Gastrocnemius medialis (tissue), 4 donors: ENCODE data around the gene GSTM1. TPM values are rescaled to one million over a fixed set of nuclear protein-coding genes. Genes with fewer than 3 reads are reported as not detected.

Experiments
- ATAC-seq, 2 donors: fragments of 150-250 bp; one replicate each; pipeline ENCODE4 v1.9.1; 2016
- DNase-seq, 2 donors: peaks; one replicate each; pipeline ENCODE4 v3.0.0-alpha.2; 2019
- H3K27ac ChIP-seq, 4 donors: fragments of 200-600 bp; sonication (generic); 1 replicate in 1 of 4; 2 replicates in 3 of 4; pipeline ENCODE4 v1.5.1; 2016 to 2018; ENCODE audit warnings: mild to moderate bottlenecking in 2 of 4, moderate library complexity in 1 of 4
- H3K27me3 ChIP-seq, 3 donors: fragments of 200-600 bp; sonication (generic) in 2 of 3; 1 replicate in 1 of 3; 2 replicates in 2 of 3; pipeline versions ENCODE4 v1.5.1 to v1.6.0; 2016 to 2019; ENCODE audit warnings: mild to moderate bottlenecking in 1 of 3, moderate library complexity in 1 of 3
- H3K36me3 ChIP-seq, 2 donors: fragments of 200-600 bp; sonication (generic) in 1 of 2; one replicate each; pipeline ENCODE4 v1.5.1; 2017 to 2018
- H3K4me1 ChIP-seq, 2 donors: fragments of 200-600 bp; sonication (generic) in 1 of 2; one replicate each; pipeline ENCODE4 v1.5.1; 2016 to 2017; ENCODE audit warnings: mild to moderate bottlenecking in 2 of 2
- H3K4me3 ChIP-seq, 4 donors: fragments of 200-600 bp; sonication (generic) in 3 of 4; 1 replicate in 1 of 4; 2 replicates in 3 of 4; pipeline ENCODE4 v1.5.1; 2016 to 2019; ENCODE audit warnings: mild to moderate bottlenecking in 2 of 4
- H3K9me3 ChIP-seq, 3 donors: fragments of 200-600 bp; sonication (generic) in 2 of 3; 1 replicate in 1 of 3; 2 replicates in 2 of 3; pipeline ENCODE4 v1.5.1; 2016 to 2019
- POLR2A ChIP-seq, 2 donors: fragments of 450-650 bp; IDR thresholded peaks; one replicate each; pipeline ENCODE4 v1.6.1; 2017; ENCODE audit warnings: antibody characterized with exemption in 2 of 2, mild to moderate bottlenecking in 2 of 2, moderate library complexity in 2 of 2
- in situ Hi-C, 4 donors: fragments of 200-750 bp; cut with MboI; loops; one replicate each; pipeline versions ENCODE4 v1.15.0 to v1.8.0; 2017; ENCODE audit warnings: low sequenced_read_pairs in 4 of 4
- intact Hi-C: fragments of 100-400 bp; cut with DNase I; formaldehyde crosslinking; loops from one replicate; pipeline ENCODE4 v1.15.1; 2023; ENCODE audit warnings: low total_unique reads
- total RNA-seq, 4 donors: library from RNA; depleted of rRNA; stranded (reverse); fragments of >200 nt; gene quantifications; one replicate each; pipeline versions ENCODE4 v1.1.0 to v1.2.3, GENCODE V29; 2016
- TF ChIP-seq, protein P1 (sequence below), 5 experiments: fragments of 450-650 bp in 3 of 5; fragments of 200-600 bp in 2 of 5; sonication (generic) in 2 of 5; IDR thresholded peaks in 4 of 5; conservative IDR thresholded peaks in 1 of 5; 1 replicate in 4 of 5; 2 replicates in 1 of 5; pipeline ENCODE4 v1.5.1; 2016 to 2019; ENCODE audit warnings: antibody characterized with exemption in 5 of 5, mild to moderate bottlenecking in 3 of 5, moderate library complexity in 3 of 5

GSTM1 gene
- total RNA-seq, 4 donors from 2014 or later = 30.3 TPM; not detected in 3

DNA sequence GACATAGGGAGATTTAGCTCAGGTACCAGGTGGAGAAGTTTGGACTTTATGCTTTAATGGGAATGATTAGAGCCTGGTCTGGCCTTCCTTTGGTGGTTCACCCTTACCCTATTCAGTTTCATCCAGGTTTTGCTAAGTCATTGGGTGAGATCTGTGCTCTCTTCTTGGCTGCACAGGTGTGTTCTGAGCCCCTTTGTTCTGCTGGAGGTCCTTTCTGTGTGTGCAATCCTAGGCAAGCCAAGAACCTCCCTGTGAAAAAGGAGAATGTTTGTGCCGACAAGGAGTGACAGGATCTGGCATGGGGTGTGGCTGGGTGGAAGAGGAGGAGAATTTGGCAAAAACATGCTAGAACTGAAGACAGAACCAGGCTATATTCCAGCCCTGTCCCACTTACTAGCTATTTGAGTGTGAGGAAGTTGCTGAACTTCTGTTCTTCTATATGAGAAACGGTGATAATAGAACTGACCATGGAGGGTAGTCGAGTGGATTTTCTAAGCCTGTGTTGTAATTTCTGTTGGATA, 29.0 kb downstream of the GSTM1 start:
- TF ChIP-seq, protein P1, sequence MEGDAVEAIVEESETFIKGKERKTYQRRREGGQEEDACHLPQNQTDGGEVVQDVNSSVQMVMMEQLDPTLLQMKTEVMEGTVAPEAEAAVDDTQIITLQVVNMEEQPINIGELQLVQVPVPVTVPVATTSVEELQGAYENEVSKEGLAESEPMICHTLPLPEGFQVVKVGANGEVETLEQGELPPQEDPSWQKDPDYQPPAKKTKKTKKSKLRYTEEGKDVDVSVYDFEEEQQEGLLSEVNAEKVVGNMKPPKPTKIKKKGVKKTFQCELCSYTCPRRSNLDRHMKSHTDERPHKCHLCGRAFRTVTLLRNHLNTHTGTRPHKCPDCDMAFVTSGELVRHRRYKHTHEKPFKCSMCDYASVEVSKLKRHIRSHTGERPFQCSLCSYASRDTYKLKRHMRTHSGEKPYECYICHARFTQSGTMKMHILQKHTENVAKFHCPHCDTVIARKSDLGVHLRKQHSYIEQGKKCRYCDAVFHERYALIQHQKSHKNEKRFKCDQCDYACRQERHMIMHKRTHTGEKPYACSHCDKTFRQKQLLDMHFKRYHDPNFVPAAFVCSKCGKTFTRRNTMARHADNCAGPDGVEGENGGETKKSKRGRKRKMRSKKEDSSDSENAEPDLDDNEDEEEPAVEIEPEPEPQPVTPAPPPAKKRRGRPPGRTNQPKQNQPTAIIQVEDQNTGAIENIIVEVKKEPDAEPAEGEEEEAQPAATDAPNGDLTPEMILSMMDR (IDR thresholded peaks at IDR 0.05 in 4 of 5, conservative IDR thresholded peaks at IDR 0.05 in 1 of 5) = no peak
- TF ChIP-seq POLR2A (IDR thresholded peaks at IDR 0.05) = no peak
- DNase-seq = no peak
- no peak overlapping the region for H3K27ac ChIP-seq
- H3K4me3 ChIP-seq = no peak overlapping the region
- intact Hi-C loops (loop anchor here (5.0 kb wide), 1 partner anchor 56 kb away; no protein-coding TSS in a partner anchor), in situ Hi-C loops (no loop called here)
- no peaks in the 10 kb centered on the region for H3K27me3 ChIP-seq
- no peaks in the 10 kb centered on the region for H3K4me1 ChIP-seq
- ATAC-seq = peak in 1 of 2 donors; percentile 21
- no peaks in the 10 kb centered on the region for H3K36me3 ChIP-seq
- H3K9me3 ChIP-seq = no peaks in the 10 kb centered on the region

DNA sequence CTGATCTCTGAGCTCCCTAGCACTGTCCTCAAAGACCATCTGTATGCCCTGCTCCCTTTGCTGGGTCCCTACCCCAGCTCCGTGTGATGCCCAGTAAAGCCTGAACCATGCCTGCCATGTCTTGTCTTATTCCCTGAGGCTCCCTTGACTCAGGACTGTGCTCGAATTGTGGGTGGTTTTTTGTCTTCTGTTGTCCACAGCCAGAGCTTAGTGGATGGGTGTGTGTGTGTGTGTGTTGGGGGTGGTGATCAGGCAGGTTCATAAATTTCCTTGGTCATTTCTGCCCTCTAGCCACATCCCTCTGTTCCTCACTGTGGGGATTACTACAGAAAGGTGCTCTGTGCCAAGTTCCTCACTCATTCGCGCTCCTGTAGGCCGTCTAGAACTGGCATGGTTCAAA, 30.1 kb downstream of the GSTM1 start:
- no peak overlapping the region for H3K27ac ChIP-seq
- DNase-seq (no peak), ATAC-seq (no peak)
- intact Hi-C loops = loop anchor here (5.0 kb wide), 1 partner anchor 55 kb away; no protein-coding TSS in a partner anchor
- TF ChIP-seq, protein P1 (IDR thresholded peaks at IDR 0.05 in 4 of 5, conservative IDR thresholded peaks at IDR 0.05 in 1 of 5) = no peak
- no peak for TF ChIP-seq POLR2A (IDR thresholded peaks at IDR 0.05)
- H3K27me3 ChIP-seq = no peaks in the 10 kb centered on the region
- no peaks in the 10 kb centered on the region for H3K4me1 ChIP-seq
- no peaks in the 10 kb centered on the region for H3K36me3 ChIP-seq
- H3K9me3 ChIP-seq = no peaks in the 10 kb centered on the region
- in situ Hi-C loops = no loop called here
- H3K4me3 ChIP-seq = no peak overlapping the region

DNA sequence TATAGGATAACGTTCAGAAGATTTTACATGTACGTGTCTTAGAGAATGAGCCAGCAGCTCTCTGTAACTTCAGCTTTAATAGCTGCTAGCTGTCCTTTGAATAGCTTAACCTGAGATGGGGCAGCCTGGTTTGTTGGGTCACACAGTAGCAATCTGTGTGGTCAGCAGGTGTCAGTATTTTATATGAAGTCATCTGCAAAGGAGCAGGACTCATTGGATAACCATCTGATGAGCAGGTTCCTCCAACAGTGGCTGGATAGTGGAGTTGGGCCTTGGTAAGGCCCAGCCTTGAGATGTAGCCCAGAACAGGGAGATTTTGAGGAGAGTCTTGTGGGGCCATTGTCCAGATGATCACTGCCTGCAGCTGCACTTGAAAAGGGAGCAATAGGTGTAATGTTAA, 30.9 kb downstream of the GSTM1 start:
- intact Hi-C loops = loop anchor here (5.0 kb wide), 1 partner anchor 54 kb away; no protein-coding TSS in a partner anchor
- ATAC-seq = peak; percentile 42 to 69

DNA sequence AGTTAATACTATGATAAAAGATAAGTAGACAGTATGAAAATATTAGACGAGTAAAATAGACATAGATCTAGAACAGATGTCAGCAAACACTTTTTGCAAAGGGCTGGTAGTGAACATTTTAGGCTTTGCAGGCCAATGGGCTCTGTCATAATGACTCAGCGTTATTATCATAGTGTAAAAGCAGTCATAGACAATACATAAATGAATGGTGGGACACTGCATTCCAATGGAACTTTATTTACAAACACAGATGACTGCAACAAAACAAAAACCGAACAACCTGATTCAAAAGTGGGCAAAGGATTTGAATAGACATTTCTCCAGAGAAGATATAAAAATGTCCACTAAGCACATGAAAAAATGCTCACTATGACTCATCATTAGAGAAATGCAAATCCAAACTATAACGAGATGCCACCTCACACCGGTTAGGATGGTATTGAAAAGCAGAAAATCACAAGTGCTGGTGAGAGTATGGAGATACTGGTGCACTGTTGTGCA, 31.8 kb downstream of the GSTM1 start:
- in situ Hi-C loops = no loop called here
- no peak overlapping the region for H3K4me3 ChIP-seq
- H3K27ac ChIP-seq = no peak overlapping the region
- no peaks in the 10 kb centered on the region for H3K9me3 ChIP-seq
- no peaks in the 10 kb centered on the region for H3K36me3 ChIP-seq
- ATAC-seq (no peak), DNase-seq (no peak)
- TF ChIP-seq, protein P1 (IDR thresholded peaks at IDR 0.05 in 4 of 5, conservative IDR thresholded peaks at IDR 0.05 in 1 of 5) = no peak
- no peak for TF ChIP-seq POLR2A (IDR thresholded peaks at IDR 0.05)
- no peaks in the 10 kb centered on the region for H3K27me3 ChIP-seq
- no peaks in the 10 kb centered on the region for H3K4me1 ChIP-seq
- intact Hi-C loops = loop anchor here (5.0 kb wide), 1 partner anchor 53 kb away; no protein-coding TSS in a partner anchor

More for the DNA sequence above, 30.9 kb downstream of the GSTM1 start:
- Histone ChIP-seq H3K27ac (no peak overlapping the region), H3K36me3 (no peaks in the 10 kb centered on the region), H3K27me3 (no peaks in the 10 kb centered on the region), H3K4me1 (no peaks in the 10 kb centered on the region), H3K9me3 (no peaks in the 10 kb centered on the region), H3K4me3 (no peak overlapping the region)
- TF ChIP-seq POLR2A (IDR thresholded peaks at IDR 0.05) = no peak
- TF ChIP-seq, protein P1 (IDR thresholded peaks at IDR 0.05 in 4 of 5, conservative IDR thresholded peaks at IDR 0.05 in 1 of 5) = no peak
- in situ Hi-C loops = no loop called here
- DNase-seq = no peak
